Lower leg skin (tissue), 3 donors: ENCODE results near the gene MCRIP2.

ENCODE experiments used
- POLR2A ChIP-seq, 2 donors: fragments of 450-650 bp; IDR thresholded peaks; one replicate each; pipeline ENCODE4 v1.6.1; 2016 to 2017; ENCODE audit warnings: antibody characterized with exemption in 2 of 2, mild to moderate bottlenecking in 1 of 2, moderate library complexity in 1 of 2
- TF ChIP-seq, protein P1 (sequence below), 3 donors: fragments of 450-650 bp; IDR thresholded peaks; one replicate each; pipeline ENCODE4 v1.5.1; 2016; ENCODE audit warnings: antibody characterized with exemption in 3 of 3, mild to moderate bottlenecking in 3 of 3, moderate library complexity in 2 of 3

DNA sequence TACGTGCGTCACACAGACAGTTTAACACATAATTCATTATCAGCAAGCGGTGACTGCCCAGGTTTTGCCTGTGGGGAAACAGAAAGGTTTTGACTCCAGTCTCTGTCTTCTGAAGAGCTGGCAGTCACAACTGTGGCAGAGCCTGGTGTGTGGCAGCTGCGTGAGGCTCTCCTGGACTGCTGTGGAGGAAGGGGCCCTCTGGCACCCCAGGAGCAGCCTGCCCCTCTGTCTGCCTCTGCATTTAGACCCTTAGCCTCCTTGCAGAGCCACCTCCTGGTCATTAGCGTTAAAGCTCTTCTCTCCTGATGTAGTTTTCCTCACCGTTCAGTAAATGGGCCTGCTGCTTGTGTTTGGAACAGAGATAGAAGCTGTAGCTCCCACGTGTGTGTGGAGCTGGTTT lies 40.8 kb upstream of the MCRIP2 start:
- TF ChIP-seq POLR2A (IDR thresholded peaks at IDR 0.05) = no peak
- TF ChIP-seq, protein P1, sequence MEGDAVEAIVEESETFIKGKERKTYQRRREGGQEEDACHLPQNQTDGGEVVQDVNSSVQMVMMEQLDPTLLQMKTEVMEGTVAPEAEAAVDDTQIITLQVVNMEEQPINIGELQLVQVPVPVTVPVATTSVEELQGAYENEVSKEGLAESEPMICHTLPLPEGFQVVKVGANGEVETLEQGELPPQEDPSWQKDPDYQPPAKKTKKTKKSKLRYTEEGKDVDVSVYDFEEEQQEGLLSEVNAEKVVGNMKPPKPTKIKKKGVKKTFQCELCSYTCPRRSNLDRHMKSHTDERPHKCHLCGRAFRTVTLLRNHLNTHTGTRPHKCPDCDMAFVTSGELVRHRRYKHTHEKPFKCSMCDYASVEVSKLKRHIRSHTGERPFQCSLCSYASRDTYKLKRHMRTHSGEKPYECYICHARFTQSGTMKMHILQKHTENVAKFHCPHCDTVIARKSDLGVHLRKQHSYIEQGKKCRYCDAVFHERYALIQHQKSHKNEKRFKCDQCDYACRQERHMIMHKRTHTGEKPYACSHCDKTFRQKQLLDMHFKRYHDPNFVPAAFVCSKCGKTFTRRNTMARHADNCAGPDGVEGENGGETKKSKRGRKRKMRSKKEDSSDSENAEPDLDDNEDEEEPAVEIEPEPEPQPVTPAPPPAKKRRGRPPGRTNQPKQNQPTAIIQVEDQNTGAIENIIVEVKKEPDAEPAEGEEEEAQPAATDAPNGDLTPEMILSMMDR (IDR thresholded peaks at IDR 0.05) = no peak
